ENCODE measurements around the gene ATAD3A. TPM values are rescaled to one million over a fixed set of nuclear protein-coding genes. Genes with fewer than 3 reads are reported as not detected.

Gene ATAD3A
- total RNA-seq, 1 experiment from 2014 or later = 71.2 TPM

DNA sequence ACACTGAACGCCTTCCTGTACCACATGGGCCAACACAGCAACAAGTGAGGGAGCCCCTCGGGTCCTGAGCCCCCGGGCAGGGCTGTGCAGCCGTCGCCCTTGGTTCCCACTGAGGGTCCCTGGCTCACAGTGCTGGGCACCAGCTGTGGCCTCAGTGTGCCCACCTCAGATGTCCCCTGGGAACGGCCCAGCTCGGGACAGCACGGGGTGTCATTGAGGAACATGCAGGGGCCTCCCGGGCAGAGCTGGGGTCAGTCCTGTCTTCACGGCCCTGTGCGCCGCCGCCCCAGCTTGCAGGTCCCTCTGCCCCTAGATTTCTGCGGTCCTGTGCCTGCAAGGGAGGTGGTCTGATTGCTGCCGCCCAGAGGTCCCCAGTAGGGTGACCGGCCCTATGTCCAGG, 22.7 kb upstream of the ATAD3A start:
- Mint-ChIP-seq H3K36me3 (peaks cover 49% of the 10 kb centered on the region), H3K27ac (no peak overlapping the region), H3K9me3 (peaks cover 7% of the 10 kb centered on the region; the same call in 1 of the 2 replicates), H3K4me1 (no peaks in the 10 kb centered on the region), H3K4me3 (no peak overlapping the region), H3K27me3 (ENCODE audit: low read depth) (no peaks in the 10 kb centered on the region)
- DNase-seq (ENCODE audit: low spot score) (no peak), ATAC-seq (no peak)
- POLR2A ChIA-PET = interaction anchor here (0.6 kb wide), 1 partner anchor 105 kb away, joined by 4 read pairs; no protein-coding TSS in a partner anchor
- CTCF ChIA-PET = no interaction called here
- TF ChIP-seq, protein P1, sequence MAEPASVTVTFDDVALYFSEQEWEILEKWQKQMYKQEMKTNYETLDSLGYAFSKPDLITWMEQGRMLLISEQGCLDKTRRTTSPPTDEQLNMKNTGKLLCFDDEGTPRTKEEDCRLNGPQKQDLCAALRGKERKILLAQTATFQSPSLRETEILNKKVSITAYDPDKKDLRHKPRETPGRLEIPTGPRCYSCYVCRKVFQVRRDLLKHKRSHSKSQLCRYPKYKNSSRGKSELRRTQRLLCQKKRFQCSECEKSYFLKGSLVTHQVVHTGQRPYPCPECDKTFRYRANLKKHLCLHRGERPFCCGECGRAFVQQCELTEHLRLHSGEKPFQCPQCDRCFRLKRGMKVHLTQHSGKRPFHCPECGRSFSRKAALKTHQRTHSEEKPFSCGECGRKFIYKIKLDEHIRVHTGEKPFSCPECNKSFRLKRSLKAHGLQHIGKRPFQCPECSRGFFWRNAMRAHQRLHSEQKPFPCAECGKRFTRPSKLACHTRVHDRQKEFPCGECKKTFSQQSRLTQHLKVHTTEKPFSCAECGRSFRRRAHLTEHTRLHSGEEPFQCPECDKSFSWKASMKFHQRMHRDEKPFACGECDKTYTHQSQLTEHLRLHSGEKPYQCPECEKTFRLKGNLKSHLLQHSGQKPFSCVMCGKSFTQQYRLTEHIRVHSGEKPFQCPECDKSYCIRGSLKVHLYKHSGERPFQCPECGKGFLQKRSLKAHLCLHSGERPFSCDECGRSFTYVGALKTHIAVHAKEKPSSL (CRISPR knock-in tag; conservative IDR thresholded peaks at IDR 0.05) = no peak
- TF ChIP-seq ZNF396 (CRISPR knock-in tag; IDR thresholded peaks at IDR 0.05; ENCODE audit: borderline replicate concordance) (no peak), GRHL2 (CRISPR knock-in tag; IDR thresholded peaks at IDR 0.05; ENCODE audit: insufficient replicate concordance, severe bottlenecking) (no peak), TP53 (CRISPR knock-in tag; IDR thresholded peaks at IDR 0.05) (no peak)

DNA sequence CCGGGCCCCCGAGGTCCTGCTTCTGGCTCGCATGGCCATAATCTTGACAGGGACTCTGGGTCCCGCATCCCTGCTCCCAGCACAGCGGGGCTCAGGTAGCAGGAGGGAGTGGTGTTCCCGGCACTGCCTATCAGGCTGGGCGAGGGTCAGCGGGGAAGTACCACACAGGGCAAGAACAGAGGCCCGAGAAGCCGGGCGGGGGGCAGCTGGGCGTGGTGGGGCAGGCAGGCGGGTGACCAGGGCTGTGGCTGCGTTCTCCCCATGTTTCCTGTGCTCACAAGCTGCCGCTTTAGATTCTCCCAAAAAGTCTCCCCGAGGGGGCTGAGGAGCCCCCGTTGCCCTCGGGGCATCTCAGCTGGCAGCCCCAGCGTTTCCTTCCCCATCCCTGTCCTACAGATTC, 22.1 kb upstream of the ATAD3A start:
- H3K27me3 Mint-ChIP-seq (ENCODE audit: low read depth) = no peaks in the 10 kb centered on the region
- no peak overlapping the region for H3K4me3 Mint-ChIP-seq
- peaks cover 47% of the 10 kb centered on the region for H3K36me3 Mint-ChIP-seq
- DNase-seq (ENCODE audit: low spot score) = no peak
- no peak for TF ChIP-seq ATF1 (CRISPR knock-in tag; IDR thresholded peaks at IDR 0.05)
- TF ChIP-seq MYBL2 (CRISPR knock-in tag; IDR thresholded peaks at IDR 0.05) = no peak
- TF ChIP-seq, protein P2, sequence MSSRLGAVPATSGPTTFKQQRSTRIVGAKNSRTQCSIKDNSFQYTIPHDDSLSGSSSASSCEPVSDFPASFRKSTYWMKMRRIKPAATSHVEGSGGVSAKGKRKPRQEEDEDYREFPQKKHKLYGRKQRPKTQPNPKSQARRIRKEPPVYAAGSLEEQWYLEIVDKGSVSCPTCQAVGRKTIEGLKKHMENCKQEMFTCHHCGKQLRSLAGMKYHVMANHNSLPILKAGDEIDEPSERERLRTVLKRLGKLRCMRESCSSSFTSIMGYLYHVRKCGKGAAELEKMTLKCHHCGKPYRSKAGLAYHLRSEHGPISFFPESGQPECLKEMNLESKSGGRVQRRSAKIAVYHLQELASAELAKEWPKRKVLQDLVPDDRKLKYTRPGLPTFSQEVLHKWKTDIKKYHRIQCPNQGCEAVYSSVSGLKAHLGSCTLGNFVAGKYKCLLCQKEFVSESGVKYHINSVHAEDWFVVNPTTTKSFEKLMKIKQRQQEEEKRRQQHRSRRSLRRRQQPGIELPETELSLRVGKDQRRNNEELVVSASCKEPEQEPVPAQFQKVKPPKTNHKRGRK (CRISPR knock-in tag; IDR thresholded peaks at IDR 0.05; ENCODE audit: borderline replicate concordance) = no peak
- TF ChIP-seq TEAD4 (CRISPR knock-in tag; IDR thresholded peaks at IDR 0.05) = no peak
- TF ChIP-seq, protein P3, sequence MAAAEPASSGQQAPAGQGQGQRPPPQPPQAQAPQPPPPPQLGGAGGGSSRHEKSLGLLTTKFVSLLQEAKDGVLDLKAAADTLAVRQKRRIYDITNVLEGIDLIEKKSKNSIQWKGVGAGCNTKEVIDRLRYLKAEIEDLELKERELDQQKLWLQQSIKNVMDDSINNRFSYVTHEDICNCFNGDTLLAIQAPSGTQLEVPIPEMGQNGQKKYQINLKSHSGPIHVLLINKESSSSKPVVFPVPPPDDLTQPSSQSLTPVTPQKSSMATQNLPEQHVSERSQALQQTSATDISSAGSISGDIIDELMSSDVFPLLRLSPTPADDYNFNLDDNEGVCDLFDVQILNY (CRISPR knock-in tag; IDR thresholded peaks at IDR 0.05) = no peak
- no peak for TF ChIP-seq ZNF263 (CRISPR knock-in tag; IDR thresholded peaks at IDR 0.05; ENCODE audit: low read depth)
- TF ChIP-seq, protein P4, sequence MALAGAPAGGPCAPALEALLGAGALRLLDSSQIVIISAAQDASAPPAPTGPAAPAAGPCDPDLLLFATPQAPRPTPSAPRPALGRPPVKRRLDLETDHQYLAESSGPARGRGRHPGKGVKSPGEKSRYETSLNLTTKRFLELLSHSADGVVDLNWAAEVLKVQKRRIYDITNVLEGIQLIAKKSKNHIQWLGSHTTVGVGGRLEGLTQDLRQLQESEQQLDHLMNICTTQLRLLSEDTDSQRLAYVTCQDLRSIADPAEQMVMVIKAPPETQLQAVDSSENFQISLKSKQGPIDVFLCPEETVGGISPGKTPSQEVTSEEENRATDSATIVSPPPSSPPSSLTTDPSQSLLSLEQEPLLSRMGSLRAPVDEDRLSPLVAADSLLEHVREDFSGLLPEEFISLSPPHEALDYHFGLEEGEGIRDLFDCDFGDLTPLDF (CRISPR knock-in tag; IDR thresholded peaks at IDR 0.05) = no peak
- TF ChIP-seq GRHL2 (CRISPR knock-in tag; IDR thresholded peaks at IDR 0.05; ENCODE audit: insufficient replicate concordance, severe bottlenecking) = no peak
- POLR2A ChIA-PET = no interaction called here
- peaks cover 7% of the 10 kb centered on the region; the same call in 1 of the 2 replicates for H3K9me3 Mint-ChIP-seq
- ATAC-seq = no peak
- H3K4me1 Mint-ChIP-seq = no peaks in the 10 kb centered on the region
- H3K27ac Mint-ChIP-seq = no peak overlapping the region
- CTCF ChIA-PET = no interaction called here

DNA sequence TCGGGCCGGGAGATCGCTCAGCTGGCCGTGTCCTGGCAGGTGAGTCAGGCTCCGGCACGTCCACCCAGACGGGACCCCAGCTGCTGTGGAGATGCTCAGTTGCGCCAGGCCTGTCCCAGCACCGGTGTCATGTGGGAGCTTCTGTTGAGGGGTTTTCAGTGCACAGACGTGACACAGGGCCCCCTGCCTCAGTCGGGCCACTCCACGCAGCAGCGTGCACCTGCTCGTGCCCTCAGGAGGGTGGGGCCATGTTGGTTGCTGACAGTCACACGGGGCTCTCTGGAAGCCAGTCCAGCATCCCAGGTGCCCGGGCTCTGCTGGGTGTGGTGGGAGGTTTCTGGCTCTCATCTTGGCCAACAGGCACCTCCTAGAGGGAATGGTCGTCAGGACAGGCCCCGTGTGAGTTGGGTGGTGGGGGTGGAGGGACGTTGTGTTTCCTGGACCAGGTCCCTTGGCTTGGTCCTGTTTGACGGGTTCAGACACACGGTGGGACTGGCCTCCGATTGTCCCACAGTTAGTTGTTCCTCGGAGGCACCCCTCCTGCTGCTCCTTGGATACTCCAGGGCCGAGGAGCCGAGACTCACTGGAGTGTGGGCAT, 21.2 kb upstream of the ATAD3A start:
- DNase-seq (ENCODE audit: low spot score) (no peak), ATAC-seq (no peak)
- Mint-ChIP-seq H3K4me1 (no peaks in the 10 kb centered on the region), H3K27ac (no peak overlapping the region), H3K27me3 (ENCODE audit: low read depth) (no peaks in the 10 kb centered on the region), H3K4me3 (no peak overlapping the region), H3K9me3 (peaks cover 7% of the 10 kb centered on the region; the same call in 1 of the 2 replicates), H3K36me3 (peaks cover 47% of the 10 kb centered on the region)
- CTCF ChIA-PET = interaction anchor here (1.7 kb wide), 1 partner anchor 14 kb away, joined by 5 read pairs; no protein-coding TSS in a partner anchor
- POLR2A ChIA-PET = no interaction called here
- TF ChIP-seq NR2C2 (CRISPR knock-in tag; IDR thresholded peaks at IDR 0.05) = no peak
- no peak for TF ChIP-seq CREM (CRISPR knock-in tag; IDR thresholded peaks at IDR 0.05)
- no peak for TF ChIP-seq SP1 (CRISPR knock-in tag; conservative IDR thresholded peaks at IDR 0.05)
- TF ChIP-seq TP53 (CRISPR knock-in tag; IDR thresholded peaks at IDR 0.05) = no peak
- TF ChIP-seq ESRRA (CRISPR knock-in tag; IDR thresholded peaks at IDR 0.05; ENCODE audit: borderline replicate concordance) = no peak
- TF ChIP-seq, protein P5, sequence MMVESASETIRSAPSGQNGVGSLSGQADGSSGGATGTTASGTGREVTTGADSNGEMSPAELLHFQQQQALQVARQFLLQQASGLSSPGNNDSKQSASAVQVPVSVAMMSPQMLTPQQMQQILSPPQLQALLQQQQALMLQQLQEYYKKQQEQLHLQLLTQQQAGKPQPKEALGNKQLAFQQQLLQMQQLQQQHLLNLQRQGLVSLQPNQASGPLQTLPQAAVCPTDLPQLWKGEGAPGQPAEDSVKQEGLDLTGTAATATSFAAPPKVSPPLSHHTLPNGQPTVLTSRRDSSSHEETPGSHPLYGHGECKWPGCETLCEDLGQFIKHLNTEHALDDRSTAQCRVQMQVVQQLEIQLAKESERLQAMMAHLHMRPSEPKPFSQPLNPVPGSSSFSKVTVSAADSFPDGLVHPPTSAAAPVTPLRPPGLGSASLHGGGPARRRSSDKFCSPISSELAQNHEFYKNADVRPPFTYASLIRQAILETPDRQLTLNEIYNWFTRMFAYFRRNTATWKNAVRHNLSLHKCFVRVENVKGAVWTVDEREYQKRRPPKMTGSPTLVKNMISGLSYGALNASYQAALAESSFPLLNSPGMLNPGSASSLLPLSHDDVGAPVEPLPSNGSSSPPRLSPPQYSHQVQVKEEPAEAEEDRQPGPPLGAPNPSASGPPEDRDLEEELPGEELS (CRISPR knock-in tag; IDR thresholded peaks at IDR 0.05) = no peak
- no peak for TF ChIP-seq KAT7 (CRISPR knock-in tag; IDR thresholded peaks at IDR 0.05; ENCODE audit: borderline replicate concordance)
- TF ChIP-seq, protein P6, sequence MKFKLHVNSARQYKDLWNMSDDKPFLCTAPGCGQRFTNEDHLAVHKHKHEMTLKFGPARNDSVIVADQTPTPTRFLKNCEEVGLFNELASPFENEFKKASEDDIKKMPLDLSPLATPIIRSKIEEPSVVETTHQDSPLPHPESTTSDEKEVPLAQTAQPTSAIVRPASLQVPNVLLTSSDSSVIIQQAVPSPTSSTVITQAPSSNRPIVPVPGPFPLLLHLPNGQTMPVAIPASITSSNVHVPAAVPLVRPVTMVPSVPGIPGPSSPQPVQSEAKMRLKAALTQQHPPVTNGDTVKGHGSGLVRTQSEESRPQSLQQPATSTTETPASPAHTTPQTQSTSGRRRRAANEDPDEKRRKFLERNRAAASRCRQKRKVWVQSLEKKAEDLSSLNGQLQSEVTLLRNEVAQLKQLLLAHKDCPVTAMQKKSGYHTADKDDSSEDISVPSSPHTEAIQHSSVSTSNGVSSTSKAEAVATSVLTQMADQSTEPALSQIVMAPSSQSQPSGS (CRISPR knock-in tag; IDR thresholded peaks at IDR 0.05; ENCODE audit: borderline replicate concordance, low read depth) = no peak
